IPS DF 4.7 (cell line): ENCODE measurements around the gene TM4SF1.
"Not testable (repeated sequence)": the region's sequence is repeated elsewhere in the genome, so short reads cannot be mapped to it uniquely, and the experiment has no call there.

Experiments used
- DNase-seq: peaks from one replicate; pipeline ENCODE4 v3.0.0-alpha.2; 2013; ENCODE audit warnings: low spot score; ENCODE audit errors: extremely low read depth

Gene TM4SF1

DNA sequence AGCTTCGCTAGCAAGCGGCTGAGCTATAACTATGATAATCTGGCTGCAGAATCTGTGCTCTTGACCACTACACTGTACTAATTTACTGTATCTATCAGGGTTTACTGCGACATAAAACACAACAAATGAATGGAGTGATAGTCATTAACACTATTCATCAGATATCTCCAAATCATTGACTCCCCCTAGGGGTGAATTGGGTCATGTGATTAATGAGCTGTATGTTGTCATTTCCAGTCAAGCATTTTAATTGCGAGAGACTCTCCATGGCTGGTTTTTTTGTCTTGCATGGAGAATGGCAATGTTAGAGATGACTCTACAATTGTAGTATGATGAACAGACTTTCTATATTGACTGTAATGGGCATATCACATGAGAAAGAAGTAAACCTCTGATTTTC, 33.5 kb downstream of the TM4SF1 start:
- DNase-seq: no peak

DNA sequence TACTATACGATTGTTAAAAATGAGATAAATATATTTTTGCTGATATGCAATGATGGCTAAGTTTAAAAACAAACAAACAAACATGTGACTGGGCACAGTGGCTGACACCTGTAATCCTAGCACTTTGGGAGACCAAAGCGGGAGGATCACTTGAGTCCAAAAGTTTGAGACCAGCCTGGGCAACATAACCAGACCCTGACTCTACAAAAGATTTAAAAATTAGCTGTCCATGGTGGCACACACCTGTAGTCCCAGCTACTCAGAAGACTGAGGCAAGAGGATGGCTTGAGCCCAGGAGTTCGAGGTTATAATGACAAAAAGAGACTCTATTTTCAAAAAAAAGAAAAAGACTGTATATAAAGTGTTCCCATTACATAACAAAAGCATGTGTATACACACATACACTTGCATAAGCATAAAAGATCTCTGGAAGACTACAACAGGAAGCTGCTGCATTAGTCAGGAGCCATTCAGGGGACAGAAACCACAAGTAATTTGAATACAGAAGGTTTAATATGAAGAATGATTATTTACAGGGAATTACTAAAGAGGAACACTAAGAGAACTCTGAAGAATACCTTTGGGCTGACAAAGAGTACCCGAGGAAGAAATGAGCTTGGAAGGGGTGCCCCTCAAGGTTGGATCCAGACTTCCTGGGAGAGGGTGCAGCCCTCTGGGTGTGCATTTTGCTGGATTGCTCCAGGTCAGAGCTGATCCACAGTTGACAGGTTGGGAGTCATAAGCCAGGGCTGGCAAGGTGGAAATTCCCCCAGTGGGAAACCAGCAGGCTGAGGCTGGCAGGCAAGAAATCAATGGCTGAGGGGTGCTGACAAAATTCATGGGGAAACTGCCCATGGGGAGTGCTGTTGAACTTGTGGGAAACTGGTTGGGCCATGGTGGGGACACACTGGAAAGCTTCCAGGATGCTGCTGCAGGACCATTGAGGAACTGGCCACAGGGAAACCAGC, 34.8 kb downstream of the TM4SF1 start:
- DNase-seq: no peak

GRCh38 chr3:149340310-149340933, 37.0 kb downstream of the TM4SF1 start:
- DNase-seq: no peak

DNA sequence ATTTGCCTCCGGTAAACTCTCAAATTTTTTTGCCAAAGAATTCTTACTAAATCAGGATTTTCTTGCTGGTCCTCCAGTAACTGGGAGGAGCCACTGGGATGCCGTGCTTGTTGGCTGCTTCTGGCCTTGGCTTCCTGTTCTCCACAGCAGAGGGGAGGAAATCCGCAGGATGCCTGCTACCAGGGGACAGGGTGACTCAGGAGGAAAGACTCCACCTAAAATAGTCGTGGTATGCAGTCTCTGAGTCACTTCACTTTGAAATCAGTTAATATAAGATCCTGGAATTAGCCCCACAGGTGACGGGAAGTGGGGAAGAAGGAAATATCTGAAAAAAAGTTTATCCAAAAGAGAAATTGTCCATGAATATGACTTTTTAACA, 37.5 kb downstream of the TM4SF1 start:
- DNase-seq: peak; percentile 83

DNA sequence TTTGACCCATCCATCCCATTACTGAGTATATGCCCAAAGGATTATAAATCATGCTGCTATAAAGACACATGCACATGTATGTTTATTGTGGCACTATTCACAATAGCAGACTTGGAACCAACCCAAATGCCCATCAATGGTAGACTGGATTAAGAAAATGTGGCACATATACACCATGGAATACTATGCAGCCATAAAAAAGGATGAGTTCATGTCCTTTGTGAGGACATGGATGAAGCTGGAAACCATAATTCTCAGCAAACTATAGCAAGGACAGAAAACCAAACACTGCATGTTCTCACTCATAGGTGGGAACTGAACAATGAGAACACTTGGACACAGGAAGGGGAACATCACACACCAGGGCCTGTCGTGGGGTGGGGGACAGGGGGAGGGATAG, 40.0 kb downstream of the TM4SF1 start:
- not testable (repeated sequence) for DNase-seq

- no peak for DNase-seq
Observed at GRCh38 chr3:149336925-149337324, 40.5 kb downstream of the TM4SF1 start.

DNA sequence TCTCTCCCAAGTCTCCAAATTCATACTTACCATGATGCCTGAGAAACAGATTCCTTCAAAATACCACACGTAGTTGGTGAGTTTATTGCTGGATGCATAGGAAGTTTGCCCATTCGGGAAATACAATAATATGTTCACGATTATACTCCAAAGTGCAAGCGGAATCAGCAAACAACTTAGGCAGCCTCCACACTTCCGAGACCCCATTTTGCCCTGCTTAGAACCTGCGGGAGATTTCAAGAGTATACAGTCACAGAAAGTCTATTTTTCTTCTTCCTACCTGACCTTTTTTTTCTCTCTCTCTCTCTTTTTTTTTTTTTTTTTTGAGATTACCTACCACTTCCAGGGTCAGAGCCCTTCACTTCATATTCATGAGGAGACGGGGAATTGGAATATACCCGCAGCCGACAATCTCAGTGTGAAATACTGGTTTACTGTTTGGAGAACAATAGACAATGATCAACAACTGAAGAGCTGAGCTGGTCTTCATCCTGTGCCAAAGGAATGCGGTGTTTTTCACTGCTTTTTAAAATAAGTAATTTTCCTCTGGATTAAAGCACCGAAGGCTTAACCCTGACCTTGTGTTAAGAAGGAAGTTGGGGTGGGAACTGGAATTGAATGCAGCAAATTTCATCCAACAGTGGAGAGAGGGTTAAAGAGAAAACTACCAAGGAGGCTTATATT, 44.1 kb downstream of the TM4SF1 start, which contains the start of gene TM4SF18:
Gene TM4SF18 (minus strand): TSS at position 461 of the 684 bp plus-strand sequence. CDS start 254 bp downstream, at position 207.
- DNase-seq: no peak

DNA sequence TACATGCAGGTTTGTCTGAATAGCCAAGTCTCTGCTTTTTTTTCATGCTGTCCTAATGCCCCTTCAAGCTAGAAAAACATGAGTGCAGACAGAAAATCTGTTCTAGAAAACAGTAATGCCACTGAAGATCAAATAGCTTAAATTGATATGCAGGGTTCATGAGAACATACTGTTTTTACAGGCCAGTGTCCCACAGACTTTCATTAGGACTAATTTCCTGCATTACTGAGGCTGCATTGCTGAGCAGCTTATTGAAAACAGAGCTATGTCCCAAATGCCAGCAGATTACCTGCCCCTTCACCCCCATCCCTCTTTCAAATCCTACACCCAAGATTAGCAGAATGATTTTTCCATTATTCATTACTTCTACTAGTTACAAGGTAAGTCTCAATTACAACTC, 44.7 kb downstream of the TM4SF1 start:
- DNase-seq: no peak

- no peak for DNase-seq
Observed at GRCh38 chr3:149332227-149332765, 45.2 kb downstream of the TM4SF1 start.

DNA sequence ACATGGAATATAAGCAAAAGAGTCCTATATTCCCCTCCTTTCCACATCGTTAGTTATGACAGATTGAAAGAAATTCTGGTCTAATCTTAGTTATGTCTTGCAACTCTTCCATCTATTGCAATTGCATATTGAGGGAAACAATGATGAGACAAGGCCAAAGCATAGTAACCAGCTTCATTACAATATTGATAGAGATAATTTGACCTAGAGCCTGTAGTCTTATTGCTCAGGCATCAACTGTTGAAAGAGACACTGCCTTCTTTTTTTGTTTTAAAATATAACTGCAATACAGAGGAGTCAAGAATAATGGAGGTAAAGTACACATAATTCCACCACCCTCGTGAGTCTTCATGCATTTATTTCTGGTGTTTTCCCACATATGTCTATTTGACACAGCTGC, 46.1 kb downstream of the TM4SF1 start:
- DNase-seq: no peak

DNA sequence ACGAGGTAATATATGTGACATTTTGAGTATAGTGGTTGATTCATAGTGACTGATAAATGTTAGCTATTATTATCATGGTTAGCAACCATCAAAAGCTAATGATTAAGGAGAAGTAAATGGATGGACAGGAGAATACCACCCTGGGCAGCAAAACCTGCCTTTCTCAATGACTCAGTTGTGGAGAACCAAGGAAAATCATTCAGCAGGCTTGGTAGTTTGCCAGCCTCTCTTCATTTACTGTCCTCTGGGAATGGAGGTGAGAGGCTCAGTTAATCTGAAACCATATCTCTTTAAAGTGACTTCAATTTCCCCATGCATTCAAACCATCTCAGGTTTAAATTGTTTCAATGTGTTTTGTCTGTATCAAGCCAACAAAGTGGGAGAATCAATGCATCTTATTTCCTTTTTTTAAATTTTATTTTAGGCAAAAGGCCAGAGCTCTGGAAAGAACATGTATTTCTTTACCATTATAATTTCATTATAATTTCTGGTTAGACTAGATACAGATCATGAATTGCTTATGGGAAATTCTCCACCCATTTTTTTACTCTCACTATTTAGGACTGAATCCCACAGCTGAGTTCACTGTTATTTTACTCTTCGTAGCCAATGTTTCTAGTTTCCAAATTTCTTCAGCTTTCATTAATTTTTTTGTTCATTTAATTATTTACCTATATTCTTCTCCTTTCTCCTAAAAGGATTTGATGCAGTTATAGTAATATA, 46.7 kb downstream of the TM4SF1 start:
- DNase-seq: no peak

DNA sequence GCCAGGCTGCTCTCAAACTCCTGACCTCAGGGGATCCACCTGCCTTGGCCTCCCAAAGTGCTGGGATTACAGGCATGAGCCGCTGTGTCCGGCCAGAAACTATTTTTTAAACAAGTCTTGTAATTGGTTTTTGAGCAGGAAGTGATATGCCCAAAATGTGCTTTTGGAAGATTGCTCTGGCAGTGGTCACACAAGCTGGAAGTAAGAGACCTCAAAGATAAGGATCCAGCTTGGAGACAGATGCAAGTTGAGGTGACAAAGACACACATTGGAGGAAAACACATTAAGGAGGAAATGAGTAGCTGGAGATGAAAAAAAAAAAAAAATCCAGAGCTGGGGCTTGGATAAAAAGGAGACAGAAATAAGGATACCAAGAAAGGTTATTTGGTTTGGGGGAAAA, 50.3 kb downstream of the TM4SF1 start:
- no peak for DNase-seq

- no peak for DNase-seq
Observed at GRCh38 chr3:149325581-149325980, 51.9 kb downstream of the TM4SF1 start.

DNA sequence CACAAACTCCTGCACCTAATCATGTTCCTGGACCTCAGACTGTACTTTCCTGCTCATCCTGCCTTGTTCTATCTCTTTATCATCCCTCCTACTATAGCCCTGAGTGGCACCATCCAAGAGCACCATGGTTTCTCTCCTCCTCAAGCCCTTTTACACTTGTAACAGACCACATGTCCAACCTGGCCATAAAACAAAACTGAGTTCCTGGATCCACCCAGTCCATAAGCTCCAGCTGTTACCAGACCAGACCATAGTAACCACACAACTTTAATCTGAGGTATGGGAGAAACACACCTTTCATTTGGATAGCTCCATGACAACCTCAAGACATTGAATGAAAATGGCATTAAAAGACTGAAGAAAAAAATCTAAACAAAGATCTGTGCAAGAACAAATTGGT, 53.1 kb downstream of the TM4SF1 start:
- no peak for DNase-seq

- DNase-seq: no peak
Observed at GRCh38 chr3:149321640-149322039, 55.8 kb downstream of the TM4SF1 start.

- DNase-seq: no peak
Observed at GRCh38 chr3:149321136-149321535, 56.3 kb downstream of the TM4SF1 start.

DNA sequence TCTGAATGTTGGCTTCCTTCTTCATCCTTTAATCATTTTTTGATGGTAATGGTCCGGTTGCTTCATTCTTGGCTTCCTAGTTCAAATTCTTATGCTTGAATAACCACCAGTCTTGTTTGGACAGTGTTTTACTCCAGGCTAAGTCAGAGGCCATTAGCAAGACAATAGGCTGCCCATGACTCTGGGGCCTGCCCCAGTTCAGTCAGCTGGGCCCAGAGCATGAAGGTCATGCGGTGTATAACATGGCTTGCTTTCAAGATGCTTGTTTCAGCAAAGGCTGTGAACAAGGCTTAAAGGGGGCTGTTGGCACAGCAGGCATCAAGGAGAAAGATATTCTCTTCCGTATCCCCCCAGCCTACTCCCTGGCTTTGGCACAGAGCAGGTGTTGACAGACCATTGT, 57.7 kb downstream of the TM4SF1 start:
- DNase-seq: no peak
